ENCODE results near the gene UNC5B. TPM values are rescaled to one million over a fixed set of nuclear protein-coding genes. Genes with fewer than 3 reads are reported as not detected.

The UNC5B gene
- total RNA-seq, 2 donors from 2014 or later, result 10.4 to 11.2 TPM

DNA sequence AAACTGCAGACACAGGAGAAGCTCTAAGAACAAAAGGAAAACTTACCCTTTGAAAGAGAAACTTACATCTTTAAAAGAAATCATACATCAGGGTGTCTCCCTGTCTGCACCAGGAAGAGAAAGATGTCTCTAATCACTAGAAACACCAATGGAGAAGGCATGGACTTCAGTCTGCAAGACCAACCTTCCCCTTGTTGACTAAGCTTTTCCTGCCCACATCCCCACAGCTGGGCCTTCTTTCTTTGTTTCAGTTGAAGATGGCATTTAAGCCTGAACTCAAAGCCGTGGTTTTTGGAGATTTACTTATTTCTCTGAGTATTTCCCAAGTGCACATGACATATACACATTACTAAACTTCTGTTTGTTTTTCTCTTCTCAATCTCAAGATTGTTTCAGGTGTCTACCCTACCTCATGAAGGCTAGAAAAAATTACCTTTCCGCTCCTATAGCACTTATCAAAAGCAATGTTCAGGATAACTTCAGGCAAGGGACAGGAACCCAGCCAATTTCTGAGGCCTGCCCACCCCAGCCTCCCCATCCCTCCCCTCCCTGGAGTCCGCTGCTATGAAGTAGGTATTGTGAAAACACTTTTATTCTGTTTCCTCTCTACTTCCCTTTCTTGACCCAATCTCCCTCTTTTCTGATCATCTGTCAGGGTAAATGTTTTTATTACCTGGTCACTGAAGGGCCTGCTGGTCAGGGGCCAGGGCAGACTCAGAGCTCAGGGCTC is 103.9 kb downstream of the UNC5B start:
- no peak overlapping the region for H3K4me3 ChIP-seq
- no peaks in the 10 kb centered on the region for H3K36me3 ChIP-seq (replicated peaks in 1 of 2; ENCODE audit: insufficient read depth in 1 of 2, low read depth in 2 of 2)
- intact Hi-C loops (cut with DNase I), result no loop called here
- no peaks in the 10 kb centered on the region for H3K9me3 ChIP-seq
- no peak for TF ChIP-seq CTCF (IDR thresholded peaks at IDR 0.05)
- TF ChIP-seq POLR2A (IDR thresholded peaks at IDR 0.05), result no peak
- H3K27ac ChIP-seq, result no peak overlapping the region
- peaks cover 18% of the 10 kb centered on the region for H3K4me1 ChIP-seq
- 52 to 62% methylated on average over 3 of the region's 3 CpGs for WGBS, 2 donors
- no peaks in the 10 kb centered on the region for H3K27me3 ChIP-seq
- ATAC-seq, result no peak
- DNase-seq, result no peak

DNA sequence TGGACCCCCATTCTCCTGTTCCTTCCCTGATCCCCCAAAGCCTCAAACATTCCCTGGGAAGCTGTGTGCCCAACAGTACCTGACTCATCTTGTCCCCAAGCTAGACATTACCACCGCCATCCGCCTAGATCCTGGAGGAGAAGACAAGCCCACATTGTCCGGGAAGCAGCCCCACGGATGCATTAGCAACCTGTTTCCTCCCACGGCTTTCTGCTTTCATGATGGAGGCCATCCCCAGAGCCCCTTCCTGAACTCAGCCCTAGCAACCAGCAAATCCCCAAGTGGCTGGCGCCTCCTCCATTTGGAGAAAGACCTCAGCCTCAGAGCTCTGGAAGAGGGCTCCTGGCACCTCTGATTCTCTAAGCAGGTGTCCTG is 104.4 kb downstream of the UNC5B start:
- TF ChIP-seq POLR2A (IDR thresholded peaks at IDR 0.05) (no peak), CTCF (IDR thresholded peaks at IDR 0.05) (no peak)
- intact Hi-C loops (cut with DNase I), result no loop called here
- WGBS, 2 donors, result 69 to 81% methylated on average over 6 of the region's 6 CpGs
- DNase-seq (no peak), ATAC-seq (no peak)
- H3K4me1 ChIP-seq, result peaks cover 18% of the 10 kb centered on the region
- H3K36me3 ChIP-seq (replicated peaks in 1 of 2; ENCODE audit: insufficient read depth in 1 of 2, low read depth in 2 of 2), result no peaks in the 10 kb centered on the region
- H3K9me3 ChIP-seq, result no peaks in the 10 kb centered on the region
- H3K4me3 ChIP-seq, result no peak overlapping the region
- no peaks in the 10 kb centered on the region for H3K27me3 ChIP-seq
- no peak overlapping the region for H3K27ac ChIP-seq

DNA sequence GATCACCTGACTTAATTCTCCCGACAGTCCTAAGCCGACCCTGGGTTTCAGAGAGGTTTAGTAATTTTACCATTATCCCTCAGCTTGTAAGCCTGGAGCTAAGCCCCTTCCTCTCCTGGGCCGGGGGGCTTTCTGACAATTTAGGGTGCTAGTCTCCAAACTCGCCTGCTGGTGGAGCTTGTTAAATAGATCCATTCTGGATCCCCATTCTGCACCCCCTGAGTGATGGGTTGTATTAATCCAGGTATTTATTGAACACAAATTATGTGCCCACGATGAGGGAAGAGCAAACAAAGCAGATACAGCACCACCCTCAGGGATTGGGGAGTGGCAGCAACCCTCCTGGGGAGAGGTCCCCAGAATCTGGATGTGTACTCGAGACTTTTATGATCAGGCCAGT is 105.4 kb downstream of the UNC5B start:
- Histone ChIP-seq H3K27ac (no peak overlapping the region), H3K4me3 (no peak overlapping the region), H3K4me1 (peaks cover 18% of the 10 kb centered on the region), H3K36me3 (replicated peaks in 1 of 2; ENCODE audit: insufficient read depth in 1 of 2, low read depth in 2 of 2) (no peaks in the 10 kb centered on the region), H3K9me3 (no peaks in the 10 kb centered on the region), H3K27me3 (no peaks in the 10 kb centered on the region)
- no peak for ATAC-seq
- 64 to 82% methylated on average over 5 to 6 of the region's 6 CpGs for WGBS, 2 donors
- intact Hi-C loops (cut with DNase I), result no loop called here
- DNase-seq, result no peak
- no peak for TF ChIP-seq POLR2A (IDR thresholded peaks at IDR 0.05)
- TF ChIP-seq CTCF (IDR thresholded peaks at IDR 0.05), result no peak

DNA sequence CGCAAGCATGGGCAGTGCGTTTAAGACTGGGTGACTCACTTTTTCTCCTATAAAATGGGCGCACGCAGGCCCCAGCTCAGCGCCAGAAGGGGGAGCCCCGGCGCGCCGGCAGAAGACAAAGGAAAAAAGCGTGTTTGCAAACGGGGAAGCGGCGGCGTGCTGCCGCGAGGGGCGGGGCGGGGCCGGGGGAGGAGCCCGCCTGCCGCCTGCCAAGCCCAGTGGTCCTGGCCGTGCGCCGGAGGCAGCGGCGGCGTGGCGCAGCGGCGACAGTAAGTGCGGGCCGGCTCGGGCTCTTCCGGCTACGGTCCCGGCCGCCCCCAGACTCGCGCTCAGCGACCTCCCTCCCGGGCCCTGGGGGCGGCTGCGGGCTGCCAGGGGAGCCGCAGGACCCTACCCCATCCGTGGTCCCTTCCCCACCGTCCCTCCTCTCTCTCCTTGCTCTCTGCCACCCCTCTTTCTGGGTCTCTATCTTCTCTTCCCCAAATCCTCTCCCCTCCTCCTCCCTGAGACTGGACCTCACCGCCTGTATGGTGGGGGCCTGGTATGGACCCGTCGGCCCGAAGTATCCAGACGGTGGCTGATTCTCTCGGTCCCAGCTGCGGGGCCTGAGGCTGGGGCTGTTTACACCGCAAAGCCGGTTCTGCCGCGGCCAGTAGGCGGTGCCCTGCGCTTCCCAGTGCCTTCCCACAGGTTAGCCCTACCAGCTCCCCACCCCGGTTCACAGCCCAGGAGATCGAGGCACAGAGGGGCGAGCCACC is 106.9 kb downstream of the UNC5B start, which contains the start of gene SLC29A3:
Gene SLC29A3, plus strand, starts transcription at position 218 of the 758 bp plus-strand sequence. Its CDS starts 51 bp downstream, at position 269.
- DNase-seq (peak; percentile 79 to 88 (median 84)), ATAC-seq (peak; percentile 92)
- intact Hi-C loops (cut with DNase I), result no loop called here
- Histone ChIP-seq H3K27me3 (no peaks in the 10 kb centered on the region), H3K27ac (peak within 1 kb of the TSS; percentile 14 to 72 (median 52)), H3K36me3 (replicated peaks in 1 of 2; ENCODE audit: insufficient read depth in 1 of 2, low read depth in 2 of 2) (no peaks in the 10 kb centered on the region), H3K9me3 (no peaks in the 10 kb centered on the region), H3K4me1 (peaks cover 15% of the 10 kb centered on the region), H3K4me3 (peak within 1 kb of the TSS; percentile 24 to 74)
- 1% methylated on average over 37 to 38 of the region's 62 CpGs for WGBS, 2 donors
- TF ChIP-seq CTCF (IDR thresholded peaks at IDR 0.05) (peak; percentile 40 to 77 (median 65)), POLR2A (IDR thresholded peaks at IDR 0.05) (peak; percentile 65 to 76 (median 73))
